Caco-2 (cell line): Measurements from ENCODE around the gene MACROH2A2. TPM values are rescaled to one million over a fixed set of nuclear protein-coding genes. Genes with fewer than 3 reads are reported as not detected.

ENCODE experiments used
- BruUV-seq: library from RNA; stranded (reverse); fragments of 400-500 nt; replicated peaks from 2 replicates; lab custom pipeline; 2021; lab: Mats Ljungman, UMichigan
- CTCF ChIA-PET: fragments of 300-600 bp; sonication (Branson Sonifier 250); formaldehyde crosslinking; loops from one replicate; lab custom pipeline; 2022; ENCODE audit warnings: antibody characterized with exemption; lab: Charles Lee
- POLR2A ChIA-PET: fragments of 300-600 bp; sonication (Branson Sonifier 250); formaldehyde crosslinking; loops from one replicate; lab custom pipeline; 2022; ENCODE audit warnings: antibody characterized with exemption; lab: Charles Lee
- DNase-seq, 2 experiments: peaks; one replicate each; pipeline versions ENCODE4 v3.0.0 to v3.0.0-alpha.2; 2020 to 2022
- H3K27me3 ChIP-seq: replicated peaks from 2 replicates; pipeline ENCODE4 v1.6.0; 2011; ENCODE audit warnings: low read length; ENCODE audit not compliant: control insufficient read depth, insufficient read depth
- H3K36me3 ChIP-seq: 2 replicates; pipeline ENCODE4 v1.5.1; 2011; ENCODE audit warnings: low read length; ENCODE audit not compliant: control insufficient read depth, insufficient read depth
- H3K4me1 ChIP-seq: fragments of 250-450 bp; sonication (Bioruptor Pico); 2 replicates; pipeline ENCODE4 v1.5.1; 2020; ENCODE audit warnings: mild to moderate bottlenecking
- H3K4me3 ChIP-seq: 2 replicates; pipeline ENCODE4 v1.5.1; 2011; ENCODE audit warnings: low read depth, mild to moderate bottlenecking, control low read depth, low read length
- H3K9me3 ChIP-seq: fragments of 250-450 bp; sonication (Bioruptor Pico); 2 replicates; pipeline ENCODE4 v1.5.1; 2020; ENCODE audit warnings: mild to moderate bottlenecking, moderate library complexity
- H3K27ac Mint-ChIP-seq: one replicate; pipeline ENCODE4 v1.8.0; 2022; ENCODE audit warnings: mixed read lengths; ENCODE audit not compliant: unreplicated experiment
- H3K27me3 Mint-ChIP-seq: one replicate; pipeline ENCODE4 v1.8.0; 2022; ENCODE audit warnings: mixed read lengths; ENCODE audit not compliant: insufficient read depth, unreplicated experiment
- H3K36me3 Mint-ChIP-seq: one replicate; pipeline ENCODE4 v1.8.0; 2022; ENCODE audit warnings: mild to moderate bottlenecking, mixed read lengths; ENCODE audit not compliant: insufficient read depth, unreplicated experiment
- H3K4me1 Mint-ChIP-seq: one replicate; pipeline ENCODE4 v1.8.0; 2022; ENCODE audit warnings: low read depth, mixed read lengths; ENCODE audit not compliant: unreplicated experiment
- H3K4me3 Mint-ChIP-seq: one replicate; pipeline ENCODE4 v1.8.0; 2022; ENCODE audit warnings: mild to moderate bottlenecking, moderate library complexity, mixed read lengths; ENCODE audit not compliant: unreplicated experiment
- H3K9me3 Mint-ChIP-seq: one replicate; pipeline ENCODE4 v1.8.0; 2022; ENCODE audit warnings: mixed read lengths; ENCODE audit not compliant: unreplicated experiment
- intact Hi-C: fragments of 100-400 bp; cut with micrococcal nuclease; formaldehyde crosslinking; loops from one replicate; pipeline ENCODE4 v1.10.0; 2022; ENCODE audit not compliant: unreplicated experiment
- total RNA-seq: library from RNA; stranded (reverse); gene quantifications from 2 replicates; pipeline ENCODE4 v1.2.3, GENCODE V29; 2022
- TF ChIP-seq, protein P1 (sequence below), 2 experiments: fragments of 200-600 bp in 1 of 2; IDR thresholded peaks; 1 replicate in 1 of 2; 2 replicates in 1 of 2; pipeline versions ENCODE4 v1.5.1 to v1.8.0; 2011 to 2022; ENCODE audit warnings: antibody characterized with exemption in 1 of 2, control low read depth in 1 of 2, inconsistent platforms in 1 of 2, low read depth in 1 of 2, low read length in 1 of 2, mild to moderate bottlenecking in 1 of 2, moderate library complexity in 1 of 2; ENCODE audit not compliant: insufficient read depth in 1 of 2, severe bottlenecking in 1 of 2, unreplicated experiment in 1 of 2

Gene MACROH2A2
- total RNA-seq, 1 experiment from 2014 or later, result 6.1 TPM

GRCh38 chr10:70146489-70147258, 94.0 kb downstream of the MACROH2A2 start, which contains the start of gene TYSND1:
TSS of gene TYSND1 (minus strand) at chr10:70146700. CDS start at chr10:70146586, 114 bp downstream.
- BruUV-seq, result TSS peak; percentile 98
- Histone ChIP-seq H3K9me3 (no peaks in the 10 kb centered on the region), H3K4me1 (peaks cover 15% of the 10 kb centered on the region; the same call in 1 of the 2 replicates), H3K4me3 (peak within 1 kb of the TSS; percentile 74), H3K36me3 (peaks cover 6% of the 10 kb centered on the region), H3K27me3 (no peaks in the 10 kb centered on the region)
- Mint-ChIP-seq H3K4me1 (peaks cover 8% of the 10 kb centered on the region), H3K27ac (peak within 1 kb of the TSS; percentile 68), H3K36me3 (peaks cover 51% of the 10 kb centered on the region), H3K9me3 (no peaks in the 10 kb centered on the region), H3K27me3 (no peaks in the 10 kb centered on the region), H3K4me3 (peak within 1 kb of the TSS; percentile 98)
- intact Hi-C loops, result loop anchor here (1.0 to 2.0 kb wide), 9 partner anchors 14 to 236 kb away; partner anchors contain the start of genes AIFM2, LRRC20 and SAR1A
- CTCF ChIA-PET, result interaction anchor here (0.6 to 3.6 kb wide), 65 partner anchors 10 to 1492 kb away, joined by 3 to 124 read pairs (median 6); partner anchors contain the start of genes AIFM2, EIF4EBP2, MACROH2A2 and PPA1
- peak; percentile 100 for DNase-seq
- TF ChIP-seq, protein P1, sequence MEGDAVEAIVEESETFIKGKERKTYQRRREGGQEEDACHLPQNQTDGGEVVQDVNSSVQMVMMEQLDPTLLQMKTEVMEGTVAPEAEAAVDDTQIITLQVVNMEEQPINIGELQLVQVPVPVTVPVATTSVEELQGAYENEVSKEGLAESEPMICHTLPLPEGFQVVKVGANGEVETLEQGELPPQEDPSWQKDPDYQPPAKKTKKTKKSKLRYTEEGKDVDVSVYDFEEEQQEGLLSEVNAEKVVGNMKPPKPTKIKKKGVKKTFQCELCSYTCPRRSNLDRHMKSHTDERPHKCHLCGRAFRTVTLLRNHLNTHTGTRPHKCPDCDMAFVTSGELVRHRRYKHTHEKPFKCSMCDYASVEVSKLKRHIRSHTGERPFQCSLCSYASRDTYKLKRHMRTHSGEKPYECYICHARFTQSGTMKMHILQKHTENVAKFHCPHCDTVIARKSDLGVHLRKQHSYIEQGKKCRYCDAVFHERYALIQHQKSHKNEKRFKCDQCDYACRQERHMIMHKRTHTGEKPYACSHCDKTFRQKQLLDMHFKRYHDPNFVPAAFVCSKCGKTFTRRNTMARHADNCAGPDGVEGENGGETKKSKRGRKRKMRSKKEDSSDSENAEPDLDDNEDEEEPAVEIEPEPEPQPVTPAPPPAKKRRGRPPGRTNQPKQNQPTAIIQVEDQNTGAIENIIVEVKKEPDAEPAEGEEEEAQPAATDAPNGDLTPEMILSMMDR (IDR thresholded peaks at IDR 0.05; ENCODE audit: insufficient read depth in 1 of 2, low read depth in 1 of 2, low read length in 1 of 2, severe bottlenecking in 1 of 2, unreplicated experiment in 1 of 2), result peak; percentile 67 to 98
- POLR2A ChIA-PET, result interaction anchor here (0.5 to 2.4 kb wide), 50 partner anchors 8 to 1693 kb away, joined by 3 to 128 read pairs (median 5); partner anchors contain the start of genes AIFM2, EIF4EBP2, PPA1 and SAR1A

DNA sequence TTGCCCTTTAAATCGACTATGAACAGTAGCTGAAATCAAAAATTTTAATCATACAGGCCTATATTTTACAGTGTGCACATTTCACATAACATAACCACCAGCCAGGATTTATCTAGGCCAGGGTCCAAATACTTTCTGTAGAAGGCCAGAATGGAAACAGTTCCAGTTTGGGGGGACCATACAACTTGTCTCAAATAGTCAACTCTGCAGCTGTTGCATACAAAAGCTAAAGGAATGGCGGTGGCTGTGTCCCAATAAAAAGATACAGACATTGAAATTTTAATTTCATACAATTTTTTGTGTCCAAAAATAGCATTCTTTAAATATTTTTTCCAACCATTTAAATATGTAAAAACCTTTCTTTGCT, 94.6 kb downstream of the MACROH2A2 start:
- peaks cover 15% of the 10 kb centered on the region; the same call in 1 of the 2 replicates for H3K4me1 ChIP-seq
- peak overlapping the region; percentile 74 for H3K4me3 ChIP-seq
- ChIA-PET POLR2A (interaction anchor here (1.0 to 2.4 kb wide), 9 partner anchors 8 to 240 kb away, joined by 6 to 128 read pairs (median 17); partner anchors contain the start of genes PPA1 and SAR1A), CTCF (interaction anchor here (0.6 to 3.6 kb wide), 34 partner anchors 9 to 1005 kb away, joined by 3 to 124 read pairs (median 11); partner anchors contain the start of genes EIF4EBP2, PPA1 and SAR1A)
- TF ChIP-seq, protein P1 (IDR thresholded peaks at IDR 0.05; ENCODE audit: insufficient read depth in 1 of 2, low read depth in 1 of 2, low read length in 1 of 2, severe bottlenecking in 1 of 2, unreplicated experiment in 1 of 2), result peak in 1 of 2 experiments; percentile 0
- H3K27me3 ChIP-seq, result no peaks in the 10 kb centered on the region
- no peaks in the 10 kb centered on the region for H3K27me3 Mint-ChIP-seq
- peaks cover 8% of the 10 kb centered on the region for H3K4me1 Mint-ChIP-seq
- H3K4me3 Mint-ChIP-seq, result peak overlapping the region; percentile 98
- no peaks in the 10 kb centered on the region for H3K9me3 ChIP-seq
- intact Hi-C loops, result loop anchor here (1.0 to 2.0 kb wide), 4 partner anchors 52 to 236 kb away; partner anchors contain the start of gene LRRC20
- BruUV-seq, result no TSS peak
- peaks cover 57% of the 10 kb centered on the region for H3K36me3 Mint-ChIP-seq
- no peak for DNase-seq
- no peaks in the 10 kb centered on the region for H3K9me3 Mint-ChIP-seq
- H3K27ac Mint-ChIP-seq, result peak overlapping the region; percentile 68
- peaks cover 10% of the 10 kb centered on the region for H3K36me3 ChIP-seq

DNA sequence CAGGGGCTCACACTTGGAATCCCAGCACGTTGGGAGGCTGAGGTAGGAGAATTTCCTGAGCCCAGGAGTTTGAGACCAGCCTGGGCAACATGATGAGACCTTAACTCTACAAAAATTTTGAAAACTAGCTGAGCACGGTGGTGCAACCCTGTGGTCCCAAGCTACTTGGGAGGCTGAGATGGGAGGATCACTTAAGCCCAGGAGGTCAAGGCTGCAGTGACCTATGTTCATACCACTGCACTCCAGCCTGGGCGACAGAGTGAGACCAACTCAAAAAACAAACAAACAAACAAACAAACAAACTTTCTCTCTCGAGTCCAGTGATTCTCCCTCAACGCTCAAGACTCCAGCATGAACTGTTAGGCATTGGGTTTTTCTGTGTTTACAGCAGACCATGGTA, 95.9 kb downstream of the MACROH2A2 start:
- TF ChIP-seq, protein P1 (IDR thresholded peaks at IDR 0.05; ENCODE audit: insufficient read depth in 1 of 2, low read depth in 1 of 2, low read length in 1 of 2, severe bottlenecking in 1 of 2, unreplicated experiment in 1 of 2), result no peak
- Histone ChIP-seq H3K27me3 (no peaks in the 10 kb centered on the region), H3K36me3 (peaks cover 12% of the 10 kb centered on the region), H3K9me3 (no peaks in the 10 kb centered on the region), H3K4me1 (peaks cover 15% of the 10 kb centered on the region; the same call in 1 of the 2 replicates), H3K4me3 (no peak overlapping the region)
- no TSS peak for BruUV-seq
- intact Hi-C loops, result no loop called here
- Mint-ChIP-seq H3K36me3 (peaks cover 69% of the 10 kb centered on the region), H3K9me3 (no peaks in the 10 kb centered on the region), H3K4me1 (peaks cover 8% of the 10 kb centered on the region), H3K4me3 (peak overlapping the region; percentile 36), H3K27me3 (no peaks in the 10 kb centered on the region), H3K27ac (no peak overlapping the region)
- ChIA-PET POLR2A (no interaction called here), CTCF (no interaction called here)
- DNase-seq, result no peak
